ENCODE data around the gene LINGO3. TPM values are rescaled to one million over a fixed set of nuclear protein-coding genes. Genes with fewer than 3 reads are reported as not detected.
A peak's percentile ranks its signal among the peaks of the same experiment; 100 is the strongest.
"Not testable (repeated sequence)": the region's sequence is repeated elsewhere in the genome, so short reads cannot be mapped to it uniquely, and the experiment has no call there.

LINGO3 gene
- polyA plus RNA-seq, 1 donor, result 0.14 TPM

DNA sequence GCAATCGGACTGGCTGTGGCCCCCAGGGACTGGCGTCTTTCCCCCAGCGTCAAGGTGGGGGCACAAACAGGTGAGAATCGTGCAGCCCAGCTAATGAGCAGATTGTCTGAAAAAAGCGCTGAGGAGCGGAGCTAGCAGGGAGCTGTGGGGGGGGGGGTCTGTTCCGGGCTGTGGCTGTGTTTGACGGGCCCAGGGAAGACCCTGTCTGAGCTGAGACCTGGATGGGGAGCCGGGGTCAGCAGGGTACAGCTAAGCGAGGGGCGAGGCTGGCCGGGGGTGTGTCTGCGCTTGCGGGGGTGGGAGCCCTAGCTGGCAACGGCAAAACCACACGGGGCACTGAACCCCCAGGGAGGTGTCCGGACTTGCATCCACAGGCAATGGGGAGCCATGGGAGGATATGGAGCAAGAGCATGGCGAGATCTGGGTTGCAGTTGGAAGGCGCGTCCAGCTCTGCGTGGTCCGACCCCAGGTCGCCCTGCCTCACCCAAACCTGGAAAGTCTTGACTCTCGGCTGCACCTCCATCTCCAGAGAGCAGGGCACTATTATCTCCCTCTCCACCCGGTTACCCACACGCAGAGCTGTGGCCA, 4.6 kb downstream of the LINGO3 start:
- no peak for DNase-seq

DNA sequence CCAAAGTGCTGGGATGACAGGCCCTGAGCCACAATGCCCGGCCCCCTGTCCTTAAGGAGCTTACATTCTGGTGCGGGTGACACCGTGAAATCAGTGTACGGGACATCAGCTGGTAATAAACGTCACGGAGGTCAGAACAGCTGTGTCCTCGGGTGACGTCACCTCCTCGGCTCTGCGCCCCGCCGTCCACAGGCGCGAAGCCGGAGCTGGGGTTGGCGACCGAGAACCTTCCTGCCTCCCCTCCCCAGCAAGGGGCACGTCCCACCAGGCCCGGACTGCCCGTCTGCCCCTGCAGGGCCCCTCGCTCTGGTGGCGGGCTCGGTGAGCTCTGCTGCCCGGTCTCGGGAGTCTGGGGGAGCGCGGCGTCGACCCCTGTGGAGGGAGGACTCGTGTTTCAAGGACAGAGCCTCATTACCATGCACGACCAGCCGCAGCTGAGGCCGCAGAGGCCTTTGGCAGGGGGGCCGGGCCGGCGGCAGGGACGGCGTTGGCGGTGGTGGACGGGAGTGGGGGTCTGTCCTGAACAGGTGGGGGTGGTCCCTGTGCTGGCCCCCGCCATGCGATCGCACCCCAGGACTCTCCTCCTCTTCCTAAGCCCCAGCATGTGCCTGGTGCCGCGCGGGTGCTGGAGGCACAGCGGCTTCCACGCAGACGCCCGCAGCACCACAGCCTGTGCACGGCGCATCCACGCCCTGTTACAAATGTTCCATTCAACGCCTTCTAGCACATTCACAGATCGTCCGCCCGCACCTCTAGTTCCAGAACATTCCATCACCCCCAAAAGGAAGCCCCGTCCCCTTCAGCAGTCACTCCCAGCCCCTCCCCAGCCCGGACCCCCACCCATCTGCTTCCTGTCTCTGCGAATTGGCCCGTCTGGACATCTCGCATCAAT, 5.4 kb downstream of the LINGO3 start:
- peak; percentile 70 for DNase-seq

DNA sequence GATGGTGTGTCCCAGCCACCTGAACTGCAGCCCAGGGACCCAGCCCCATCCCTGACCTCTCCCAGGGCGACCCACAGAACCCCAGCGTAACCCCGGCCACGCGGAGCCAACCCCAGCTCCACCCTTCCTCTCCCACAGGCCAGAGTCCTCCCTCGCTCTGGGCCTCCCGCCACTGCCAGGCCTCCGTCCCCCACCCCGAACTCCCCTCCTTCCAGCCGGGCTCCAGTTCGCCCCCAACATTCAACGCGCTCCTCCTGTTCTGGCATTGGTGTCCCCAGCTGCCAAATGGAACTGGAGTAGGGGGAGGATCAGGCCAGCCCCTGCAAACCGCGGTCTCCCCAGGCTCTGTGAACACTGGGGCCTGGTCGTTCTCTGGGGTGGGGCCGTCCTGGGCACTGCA, 7.4 kb downstream of the LINGO3 start:
- DNase-seq, result no peak

DNA sequence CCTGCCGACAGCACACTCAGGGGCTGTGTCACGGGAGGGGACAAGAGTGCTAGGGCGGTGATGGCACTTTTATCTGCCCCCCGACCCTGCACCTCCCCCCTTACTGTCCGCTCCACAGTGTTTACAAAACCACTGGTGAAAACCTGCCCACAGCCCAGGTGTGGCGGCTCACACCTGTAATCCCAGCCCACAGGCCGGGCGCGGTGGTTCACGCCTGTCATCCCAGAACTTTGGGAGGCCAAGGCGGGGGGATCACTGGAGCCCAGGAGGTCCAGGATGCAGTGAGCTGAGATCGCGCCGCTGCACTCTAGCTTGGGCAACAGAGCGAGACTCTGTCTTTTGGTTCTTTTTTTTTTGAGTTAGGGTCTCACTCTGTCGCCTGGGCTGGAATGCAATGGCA, 11.8 kb downstream of the LINGO3 start:
- no peak for DNase-seq

DNA sequence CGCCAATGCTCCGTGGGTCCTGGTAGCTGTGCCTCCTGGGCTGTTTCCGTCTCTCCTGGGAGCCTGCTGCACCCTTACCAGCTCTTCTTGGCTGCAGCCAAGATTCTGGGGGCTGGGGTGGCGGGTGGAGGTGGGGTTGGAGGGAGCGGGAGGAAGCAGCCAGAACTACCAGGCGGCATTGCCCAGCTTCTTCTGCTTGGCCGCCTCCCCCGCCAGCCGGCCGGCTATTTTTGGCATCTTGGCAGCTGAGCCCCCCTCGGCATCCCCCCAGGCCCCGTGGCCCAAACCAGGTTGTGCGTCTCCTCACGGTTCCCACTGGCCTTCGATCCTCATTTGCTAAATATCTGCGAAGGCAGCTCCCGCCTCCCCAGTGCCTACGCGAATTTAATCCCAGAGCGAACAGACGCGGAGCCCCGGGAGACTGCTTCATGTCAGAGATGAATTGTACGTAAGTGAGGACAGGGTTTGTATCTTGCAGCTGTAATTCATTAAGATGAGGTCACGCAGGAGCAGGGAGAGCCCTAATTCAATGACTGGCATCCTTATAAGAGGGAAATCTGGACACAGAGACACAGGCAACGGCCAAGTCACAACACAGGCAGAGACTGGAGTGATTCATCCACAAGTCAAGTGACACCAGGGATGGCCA, 13.1 kb downstream of the LINGO3 start:
- DNase-seq, result no peak

DNA sequence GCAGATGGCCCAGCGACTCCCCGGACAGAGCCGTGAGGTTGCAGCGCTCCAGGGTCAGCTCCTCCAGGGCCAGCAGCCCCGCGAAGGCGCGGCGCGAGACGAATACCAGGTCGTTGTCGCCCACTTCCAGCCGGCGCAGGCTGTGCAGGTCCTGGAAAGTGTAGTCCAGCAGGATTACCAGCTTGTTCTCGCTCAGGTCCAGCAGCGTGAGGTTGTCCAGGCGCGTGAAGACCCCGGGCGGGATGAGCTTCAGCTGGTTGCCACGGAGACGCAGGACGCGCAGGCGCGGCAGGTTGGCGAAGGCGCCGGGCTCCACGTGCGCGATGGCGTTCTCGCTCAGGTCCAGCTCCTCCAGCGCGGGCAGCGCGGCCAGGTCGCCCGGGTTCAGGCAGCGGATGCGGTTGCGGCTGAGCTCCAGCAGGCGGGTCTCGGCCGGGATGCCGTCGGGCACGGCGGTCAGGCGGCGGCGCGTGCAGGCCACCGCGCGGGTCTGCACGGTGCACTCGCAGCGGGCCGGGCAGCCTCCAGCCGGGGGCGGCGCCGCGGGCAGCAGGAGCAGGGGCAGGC, 16.7 kb downstream of the LINGO3 start:
- DNase-seq, result no peak

DNA sequence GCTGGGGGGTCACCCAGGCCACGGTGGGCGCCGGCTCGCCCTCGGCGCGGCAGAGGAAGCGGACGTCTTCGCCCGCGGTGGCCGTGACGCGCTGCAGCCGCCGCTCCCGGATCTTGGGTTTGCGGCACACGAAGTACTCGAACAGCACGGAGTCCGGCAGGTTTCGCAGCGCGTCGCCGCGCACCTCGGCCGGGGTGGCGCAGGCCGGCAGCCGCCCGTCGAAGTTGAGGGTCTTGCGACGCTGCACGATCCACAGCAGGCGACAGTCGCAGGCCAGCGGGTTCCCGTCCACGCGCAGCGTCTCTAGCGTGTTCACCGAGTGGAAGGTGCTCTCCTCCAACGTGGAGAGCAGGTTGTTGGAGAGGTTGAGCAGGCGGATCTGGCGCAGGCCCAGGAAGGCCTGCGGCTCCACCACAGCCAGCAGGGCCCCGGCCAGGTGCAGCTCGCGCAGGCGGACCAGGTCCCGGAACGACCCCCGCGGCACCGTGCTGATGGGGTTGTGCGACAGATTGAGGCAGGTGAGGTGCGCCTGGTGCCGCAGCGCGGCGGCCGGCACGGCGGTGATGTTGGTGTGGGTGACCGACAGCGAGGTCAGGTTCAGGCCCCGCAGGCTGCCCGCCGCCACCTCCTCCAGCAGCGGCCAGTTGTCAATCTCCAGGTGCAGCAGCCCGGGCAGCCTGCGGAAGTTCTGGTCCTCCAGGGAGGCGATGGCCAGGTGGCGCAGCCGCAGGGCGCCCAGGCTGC, 17.3 kb downstream of the LINGO3 start:
- no peak for DNase-seq

DNA sequence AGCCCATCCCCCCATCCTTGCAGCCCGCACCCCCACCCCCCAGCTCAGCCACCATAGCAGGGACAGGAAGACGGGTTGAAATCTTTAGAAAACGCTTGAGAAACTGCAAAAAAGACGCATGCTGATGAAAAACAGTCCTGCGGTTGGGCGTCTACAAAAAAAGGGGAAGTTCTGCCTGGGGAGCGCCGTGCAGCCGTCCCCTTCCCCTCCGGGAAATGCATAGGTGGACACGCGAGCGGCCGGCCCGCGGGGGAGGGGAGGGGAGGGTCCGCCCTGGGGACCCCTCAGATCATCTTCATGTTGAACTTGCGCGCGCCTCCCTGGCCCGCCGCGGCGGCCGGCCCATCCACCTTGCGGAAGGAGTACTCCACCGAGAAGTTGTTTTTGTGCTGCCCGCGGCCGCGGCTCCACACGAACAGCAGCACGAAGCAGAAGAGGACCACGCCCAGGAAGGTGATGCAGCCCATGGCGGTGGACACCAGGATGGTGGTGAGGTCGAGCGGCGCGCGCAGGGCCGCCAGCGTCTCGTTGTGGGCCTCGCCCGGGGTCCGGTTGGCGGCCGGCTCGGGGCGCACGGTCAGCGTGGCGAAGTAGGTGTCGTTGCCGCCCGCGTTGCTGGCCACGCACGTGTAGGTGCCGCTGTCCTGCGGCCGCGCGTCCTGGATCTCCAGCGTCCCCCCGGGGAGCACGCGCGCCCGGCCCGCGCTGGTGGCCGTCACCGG, 18.1 kb downstream of the LINGO3 start:
- no peak for DNase-seq

DNA sequence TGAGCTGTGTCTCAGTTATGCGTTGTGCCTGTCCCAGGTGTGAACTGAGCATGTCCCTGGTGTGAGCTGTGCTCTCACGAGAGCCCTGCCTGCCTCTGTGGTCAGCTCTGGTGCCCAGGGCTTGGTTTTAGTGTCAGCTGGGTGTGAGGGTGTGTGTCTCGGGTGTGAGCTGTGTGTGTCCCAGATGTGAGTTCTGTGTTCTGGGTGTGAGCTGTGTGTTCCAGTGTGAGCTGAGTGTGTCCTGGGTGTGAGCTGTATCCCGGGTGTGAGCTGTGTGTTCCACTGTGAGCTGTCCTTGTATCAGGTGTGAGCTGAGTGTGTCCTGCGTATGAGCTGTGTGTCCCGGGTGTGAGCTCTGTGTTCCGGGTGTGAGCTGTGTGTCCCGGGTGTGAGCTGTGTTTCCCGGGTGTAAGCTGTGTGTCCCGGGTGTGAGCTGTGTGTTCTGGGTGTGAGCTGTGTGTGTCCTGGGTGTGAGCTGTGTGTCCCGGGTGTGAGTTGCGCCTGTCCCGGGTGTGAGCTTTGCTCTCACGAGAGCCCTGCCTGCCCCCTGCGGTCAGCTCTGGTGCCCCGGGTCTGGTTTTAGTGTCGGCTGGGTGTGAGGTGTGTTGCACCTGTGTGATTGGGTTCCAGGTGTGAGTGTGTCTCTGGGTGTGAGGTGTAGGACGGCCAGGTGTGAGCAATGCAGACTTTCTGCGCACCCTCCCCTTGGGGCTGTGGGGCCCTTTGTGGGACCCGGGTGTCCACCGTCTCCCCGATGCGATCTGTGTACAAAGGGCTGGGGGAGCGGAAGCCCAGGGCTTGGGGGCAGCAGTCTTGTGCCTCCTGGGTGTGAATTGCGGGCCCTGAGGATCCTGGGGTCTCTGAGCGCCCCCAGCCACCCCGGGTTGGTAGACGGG, 18.9 kb downstream of the LINGO3 start:
- no peak for DNase-seq

DNA sequence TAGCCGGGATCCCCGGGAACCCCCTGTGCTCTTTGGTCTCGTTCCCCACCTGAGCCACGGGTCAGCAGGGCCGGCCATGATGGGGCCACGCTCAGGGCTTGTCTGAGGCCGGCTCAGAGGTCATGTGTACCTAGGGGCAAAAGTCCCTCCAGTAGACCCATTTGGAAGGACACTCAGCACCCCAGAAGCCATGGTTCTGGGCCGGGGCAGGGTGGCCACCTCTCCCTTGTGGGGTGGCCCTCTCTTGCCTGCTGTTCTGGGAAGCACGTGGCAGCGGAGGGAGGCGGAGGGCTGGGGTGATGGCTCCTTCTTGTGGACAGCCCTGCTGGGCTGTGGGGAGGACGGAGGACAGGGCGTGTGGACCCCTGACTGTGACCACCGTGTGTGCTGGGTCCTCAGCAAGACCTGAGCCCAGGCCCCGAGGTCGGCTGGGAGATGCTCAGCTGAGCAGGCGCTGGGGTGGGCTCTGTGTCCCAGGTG, 19.6 kb downstream of the LINGO3 start:
- DNase-seq, result no peak

DNA sequence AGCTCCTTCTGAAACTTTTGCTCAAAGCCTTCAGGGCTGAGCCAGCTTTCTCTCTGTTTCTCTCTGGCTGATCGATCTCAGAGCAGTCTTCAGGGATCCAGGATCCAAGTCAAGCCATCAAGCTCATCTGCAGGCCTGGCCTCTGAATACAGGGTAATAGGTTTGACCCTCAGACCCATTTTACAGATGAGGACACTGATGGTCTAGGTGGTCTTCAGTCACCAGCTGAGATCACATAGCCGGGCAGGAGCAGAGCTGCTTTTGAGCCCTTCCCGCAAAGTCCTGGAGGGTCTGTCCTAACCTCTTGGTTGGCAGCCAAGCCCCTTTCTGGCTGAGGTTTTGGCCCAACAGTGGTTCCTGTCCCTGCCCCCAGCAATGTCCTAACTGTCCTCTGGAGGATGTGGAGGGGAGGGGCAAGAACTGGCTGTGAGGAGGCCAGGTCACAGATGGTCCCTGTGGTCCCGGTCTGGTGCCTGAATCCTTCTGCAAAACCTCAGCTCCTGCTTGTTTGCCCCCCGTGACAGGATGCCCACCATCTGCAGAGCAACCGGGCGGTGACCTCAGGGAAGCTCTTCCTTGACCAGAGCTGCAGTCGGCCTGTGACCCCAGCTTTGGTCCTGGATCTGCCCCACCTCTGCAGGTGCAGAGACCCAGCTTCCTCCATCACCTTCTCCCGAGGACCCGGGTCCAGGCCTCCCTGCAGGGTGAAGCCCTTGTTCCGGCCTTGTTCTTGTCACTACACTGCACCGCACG, 20.2 kb downstream of the LINGO3 start:
- DNase-seq, result no peak

DNA sequence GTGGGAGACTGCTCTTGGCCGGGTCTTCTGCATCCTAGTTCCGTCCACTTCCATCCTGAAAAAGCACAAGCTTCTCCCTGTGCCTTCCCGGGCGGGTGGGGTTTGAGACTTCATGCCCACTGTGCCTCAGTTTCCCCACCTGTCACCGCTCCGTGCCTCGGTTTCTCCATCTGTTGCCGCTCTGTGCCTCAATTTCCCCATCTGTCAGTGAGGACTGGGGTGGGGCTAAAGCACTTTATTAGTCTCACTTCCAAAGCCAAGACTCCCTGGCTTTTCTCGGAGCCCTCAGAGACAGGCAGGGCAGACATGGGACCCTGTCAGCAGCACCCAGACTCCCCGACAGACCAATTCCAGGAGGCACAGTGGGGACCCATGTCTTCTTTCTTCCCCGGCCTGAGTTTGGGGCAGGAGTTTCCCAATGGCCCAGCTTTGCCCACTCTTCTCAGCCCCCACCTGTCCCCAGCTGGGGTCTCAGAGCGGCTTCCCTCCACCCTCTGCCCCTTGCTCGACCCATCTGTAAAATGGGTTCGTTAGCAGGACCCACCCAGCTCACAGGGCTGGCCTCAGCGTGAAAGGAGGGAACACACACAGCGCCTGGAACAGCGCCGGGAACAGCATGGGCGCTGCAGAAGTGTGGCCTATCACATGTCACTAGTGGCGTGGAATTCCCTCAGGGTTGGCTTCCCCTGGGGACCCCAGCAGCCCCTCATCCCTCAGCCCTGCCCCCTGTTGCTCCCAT, 21.4 kb downstream of the LINGO3 start:
- no peak for DNase-seq

DNA sequence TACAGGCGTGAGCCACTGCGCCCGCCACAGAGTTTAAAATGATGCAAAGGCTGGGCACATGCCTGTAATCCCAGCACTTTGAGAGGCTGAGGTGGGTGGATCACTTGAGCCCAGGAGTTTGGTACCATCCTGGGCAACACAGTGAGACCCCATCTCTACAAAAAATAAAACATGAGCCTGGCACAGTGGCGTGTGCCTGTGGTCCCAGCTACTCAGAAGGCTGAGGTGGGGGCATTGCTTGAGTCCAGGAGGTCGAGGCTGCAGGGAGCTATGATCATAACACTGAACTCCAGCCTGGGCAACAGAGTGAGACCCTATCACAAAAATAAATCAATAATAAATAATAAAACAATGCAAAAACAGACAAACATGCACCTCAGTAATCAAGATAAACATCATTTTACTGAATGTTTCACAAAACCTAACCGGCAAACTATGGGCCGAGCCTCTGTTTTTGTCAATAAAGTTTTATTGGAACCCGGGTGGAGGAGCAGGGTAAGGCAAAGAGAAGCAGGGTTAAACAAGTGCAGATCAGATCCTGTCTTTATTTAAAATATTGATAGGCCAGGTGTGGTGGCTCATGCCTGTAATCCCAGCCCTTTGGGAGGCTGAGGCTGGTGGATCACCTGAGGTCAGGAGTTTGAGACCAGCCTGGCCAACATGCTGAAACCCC, 24.0 kb downstream of the LINGO3 start:
- DNase-seq, result no peak

DNA sequence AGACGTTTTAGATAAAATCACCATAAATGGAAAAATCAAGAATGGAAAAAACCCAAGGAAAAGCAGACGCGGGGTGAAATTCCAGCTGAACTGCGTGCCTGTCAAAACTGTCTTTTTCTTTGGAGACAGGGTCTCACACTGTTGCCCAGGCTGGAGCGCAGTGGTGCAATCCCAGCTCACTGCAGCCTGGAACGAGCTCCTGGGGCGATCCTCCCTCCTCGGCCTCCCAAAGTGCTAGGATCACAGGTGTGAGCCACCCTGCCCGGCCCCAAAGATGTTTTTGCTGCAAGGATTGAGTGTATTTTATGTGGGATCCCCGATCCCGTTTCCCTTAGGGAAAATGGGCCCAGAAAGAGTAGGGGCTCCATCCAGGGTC, 25.1 kb downstream of the LINGO3 start:
- no peak for DNase-seq

DNA sequence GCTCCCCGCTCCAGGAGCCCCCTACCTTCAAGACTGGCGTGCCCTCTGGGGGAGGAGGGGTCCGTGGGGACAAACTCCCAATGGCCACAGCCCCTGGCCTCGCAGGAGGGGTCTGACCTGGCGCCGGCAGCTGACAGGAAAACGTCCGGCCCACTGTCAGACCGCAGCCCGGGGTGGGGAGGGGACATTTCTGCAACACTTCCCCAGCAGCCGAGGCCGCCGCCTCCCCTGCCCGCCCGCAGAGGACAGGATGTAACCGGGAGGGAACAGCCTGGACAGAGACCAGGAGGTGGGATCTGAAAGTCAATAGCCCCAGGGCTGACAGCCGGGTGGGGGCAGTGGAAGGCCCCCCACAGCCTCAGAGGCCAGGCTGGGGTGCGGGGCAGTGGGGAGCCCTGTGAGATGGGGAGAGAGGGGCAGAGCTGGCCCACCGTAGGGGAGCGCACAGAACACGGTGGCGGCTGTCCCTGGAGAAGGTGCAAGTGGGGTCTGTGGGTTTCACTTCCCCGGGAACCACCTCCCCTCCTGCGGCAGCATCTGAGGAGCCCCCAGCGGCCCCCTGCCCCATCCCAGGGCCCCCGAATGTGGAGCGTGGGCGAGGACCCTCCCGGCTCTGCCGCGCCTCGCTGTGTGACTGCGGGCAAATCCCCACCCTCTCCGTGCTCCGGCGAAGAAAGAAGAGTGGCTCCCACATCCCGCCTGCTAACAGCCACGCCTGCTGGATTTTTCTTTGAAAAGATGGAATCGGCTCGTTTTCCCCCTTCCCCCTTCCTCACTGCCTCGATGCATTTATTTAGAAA, 25.7 kb downstream of the LINGO3 start, which contains the start of gene PEAK3:
PEAK3 (minus strand) TSS at position 114 of the 800 bp plus-strand sequence. CDS start 1,244 bp downstream, outside the sequence.
- DNase-seq, result peak; percentile 66

DNA sequence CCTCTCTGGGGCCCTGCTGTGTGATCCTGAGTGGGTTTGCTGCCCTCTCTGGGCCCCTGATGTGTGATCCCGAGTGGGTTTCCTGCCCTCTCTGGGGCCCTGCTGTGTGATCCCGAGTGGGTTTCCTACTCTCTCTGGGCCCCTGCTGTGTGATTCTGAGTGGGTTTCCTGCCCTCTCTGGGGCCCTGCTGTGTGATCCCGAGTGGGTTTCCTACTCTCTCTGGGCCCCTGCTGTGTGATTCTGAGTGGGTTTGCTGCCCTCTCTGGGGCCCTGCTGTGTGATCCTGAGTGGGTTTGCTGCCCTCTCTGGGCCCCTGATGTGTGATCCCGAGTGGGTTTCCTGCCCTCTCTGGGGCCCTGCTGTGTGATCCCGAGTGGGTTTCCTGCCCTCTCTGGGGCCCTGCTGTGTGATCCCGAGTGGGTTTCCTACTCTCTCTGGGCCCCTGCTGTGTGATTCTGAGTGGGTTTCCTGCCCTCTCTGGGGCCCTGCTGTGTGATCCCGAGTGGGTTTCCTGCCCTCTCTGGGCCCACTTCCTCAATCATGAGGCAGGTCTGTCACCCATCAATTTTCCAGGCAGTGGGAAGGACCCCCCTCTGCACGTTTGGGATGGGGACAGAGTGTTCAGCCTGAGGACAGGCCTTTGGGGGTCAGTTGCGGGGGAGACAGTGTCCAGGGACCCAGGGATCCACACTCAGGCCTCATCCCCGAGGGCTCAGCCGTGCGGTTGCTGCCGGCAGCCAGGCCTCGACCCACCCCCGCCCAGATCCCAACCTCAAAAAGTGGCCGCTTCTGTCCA, 26.5 kb downstream of the LINGO3 start:
- DNase-seq, result not testable (repeated sequence)

Data from hindlimb muscle (tissue), 1 donor.